ENCODE results near the gene CORIN.

CORIN gene

GRCh38 chr4:47612116-47613023 lies 225.5 kb downstream of the CORIN start:
- Histone ChIP-seq H3K9me3 (ENCODE audit: low read length) (no peaks in the 10 kb centered on the region), H3K27me3 (ENCODE audit: insufficient read depth, low read length) (no peaks in the 10 kb centered on the region), H3K4me1 (ENCODE audit: insufficient read depth, low read length) (no peaks in the 10 kb centered on the region), H3K4me3 (ENCODE audit: low read length) (no peak overlapping the region), H3K36me3 (ENCODE audit: insufficient read depth, low read length) (no peaks in the 10 kb centered on the region), H2AFZ (ENCODE audit: low read depth, low read length) (no peak overlapping the region)

DNA sequence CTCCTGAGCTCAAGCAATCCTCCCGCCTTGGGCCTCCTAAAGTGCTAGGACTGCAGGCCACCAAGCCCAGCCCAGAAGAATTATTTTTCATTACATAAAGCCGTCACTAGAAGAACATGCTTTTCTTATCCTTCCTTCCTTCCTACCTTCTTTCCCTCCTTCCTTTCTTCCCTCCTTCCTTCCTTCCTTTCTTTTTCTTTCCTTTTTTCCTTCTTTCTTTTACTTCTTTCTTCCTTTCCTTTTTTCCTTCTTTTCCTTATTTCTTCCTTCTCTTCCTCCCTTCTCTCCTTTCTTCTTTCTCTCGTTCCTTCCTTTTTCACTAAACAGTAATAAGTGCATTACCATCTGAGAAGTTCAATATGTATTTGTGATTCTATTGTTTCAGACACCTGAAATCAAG lies 231.4 kb downstream of the CORIN start:
- Histone ChIP-seq H3K9me3 (ENCODE audit: low read length) (no peaks in the 10 kb centered on the region), H3K4me3 (ENCODE audit: low read length) (no peak overlapping the region), H2AFZ (ENCODE audit: low read depth, low read length) (no peak overlapping the region), H3K27me3 (ENCODE audit: insufficient read depth, low read length) (no peaks in the 10 kb centered on the region), H3K36me3 (ENCODE audit: insufficient read depth, low read length) (no peaks in the 10 kb centered on the region), H3K4me1 (ENCODE audit: insufficient read depth, low read length) (no peaks in the 10 kb centered on the region)

DNA sequence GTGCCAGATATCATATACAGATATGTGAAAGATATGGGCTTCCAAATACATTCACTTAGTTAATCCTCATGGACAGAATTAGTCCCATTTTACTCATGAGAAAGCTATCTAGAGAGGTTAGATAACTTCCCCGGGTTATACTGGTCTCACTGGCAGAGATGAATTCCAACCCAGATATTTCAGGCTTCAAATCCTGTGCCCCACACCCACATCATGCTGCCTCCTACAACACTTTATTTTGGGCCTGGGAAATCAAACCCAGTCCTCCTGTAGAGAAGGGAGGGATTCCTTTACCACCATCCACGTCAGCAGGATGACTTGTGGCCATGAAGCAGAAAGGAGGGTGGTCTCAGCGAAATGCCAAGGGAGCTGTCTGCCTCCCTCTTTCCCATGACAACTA lies 239.0 kb downstream of the CORIN start:
- no peaks in the 10 kb centered on the region for H3K4me1 ChIP-seq (ENCODE audit: insufficient read depth, low read length)
- H3K4me3 ChIP-seq (ENCODE audit: low read length): no peak overlapping the region
- no peaks in the 10 kb centered on the region for H3K9me3 ChIP-seq (ENCODE audit: low read length)
- no peaks in the 10 kb centered on the region for H3K27me3 ChIP-seq (ENCODE audit: insufficient read depth, low read length)
- no peaks in the 10 kb centered on the region for H3K36me3 ChIP-seq (ENCODE audit: insufficient read depth, low read length)
- no peak overlapping the region for H2AFZ ChIP-seq (ENCODE audit: low read depth, low read length)

GRCh38 chr4:47598320-47598719 lies 239.5 kb downstream of the CORIN start:
- H3K4me3 ChIP-seq (ENCODE audit: low read length): no peak overlapping the region
- H3K27me3 ChIP-seq (ENCODE audit: insufficient read depth, low read length): no peaks in the 10 kb centered on the region
- no peaks in the 10 kb centered on the region for H3K9me3 ChIP-seq (ENCODE audit: low read length)
- no peaks in the 10 kb centered on the region for H3K36me3 ChIP-seq (ENCODE audit: insufficient read depth, low read length)
- no peak overlapping the region for H2AFZ ChIP-seq (ENCODE audit: low read depth, low read length)
- H3K4me1 ChIP-seq (ENCODE audit: insufficient read depth, low read length): no peaks in the 10 kb centered on the region

DNA sequence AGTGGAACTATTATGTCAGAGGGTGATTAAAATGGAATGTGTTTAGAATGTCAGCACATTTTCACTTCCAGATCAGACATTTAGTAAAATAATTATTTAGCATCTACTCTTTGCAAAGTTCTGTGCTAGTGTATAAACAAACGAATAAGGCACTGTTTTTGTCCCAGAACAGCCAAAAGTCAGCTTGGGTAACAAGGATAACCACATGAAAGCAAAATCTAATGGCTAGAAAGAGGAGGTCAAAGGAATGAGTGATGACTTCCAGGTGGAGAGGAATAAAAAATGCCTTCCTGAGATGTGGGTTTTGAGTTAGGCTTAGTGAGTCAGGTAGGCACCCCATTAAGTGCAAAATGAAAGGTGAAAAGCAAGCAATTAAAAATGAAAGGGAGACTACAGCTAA lies 240.2 kb downstream of the CORIN start:
- Histone ChIP-seq H3K4me1 (ENCODE audit: insufficient read depth, low read length) (no peaks in the 10 kb centered on the region), H3K9me3 (ENCODE audit: low read length) (no peaks in the 10 kb centered on the region), H3K36me3 (ENCODE audit: insufficient read depth, low read length) (no peaks in the 10 kb centered on the region), H2AFZ (ENCODE audit: low read depth, low read length) (no peak overlapping the region), H3K4me3 (ENCODE audit: low read length) (no peak overlapping the region), H3K27me3 (ENCODE audit: insufficient read depth, low read length) (no peaks in the 10 kb centered on the region)

GRCh38 chr4:47590325-47590724 lies 247.5 kb downstream of the CORIN start:
- Histone ChIP-seq H3K27me3 (ENCODE audit: insufficient read depth, low read length) (no peaks in the 10 kb centered on the region), H3K4me1 (ENCODE audit: insufficient read depth, low read length) (no peaks in the 10 kb centered on the region), H2AFZ (ENCODE audit: low read depth, low read length) (no peak overlapping the region), H3K4me3 (ENCODE audit: low read length) (no peak overlapping the region), H3K36me3 (ENCODE audit: insufficient read depth, low read length) (no peaks in the 10 kb centered on the region), H3K9me3 (ENCODE audit: low read length) (no peaks in the 10 kb centered on the region)

DNA sequence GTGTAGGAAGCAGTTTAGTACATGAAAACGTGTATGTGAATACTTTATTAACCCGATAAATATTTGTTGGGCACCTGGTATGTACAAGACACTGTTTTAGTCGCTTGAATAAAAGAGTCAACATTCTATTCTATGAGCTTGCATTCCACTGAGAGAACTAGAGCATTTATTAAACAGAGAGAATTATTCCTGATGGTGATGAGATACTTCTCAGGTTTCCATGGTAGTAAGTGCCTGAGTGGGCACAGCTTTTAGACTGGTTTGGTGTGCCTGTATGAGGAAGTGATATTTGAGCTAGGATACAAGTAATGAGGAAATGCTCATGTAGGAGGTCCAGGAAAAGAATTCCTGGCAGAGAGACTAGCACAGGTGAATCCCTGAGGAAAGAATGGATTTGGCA lies 258.6 kb downstream of the CORIN start:
- no peaks in the 10 kb centered on the region for H3K27me3 ChIP-seq (ENCODE audit: insufficient read depth, low read length)
- H3K4me1 ChIP-seq (ENCODE audit: insufficient read depth, low read length): peaks cover 8% of the 10 kb centered on the region
- no peaks in the 10 kb centered on the region for H3K9me3 ChIP-seq (ENCODE audit: low read length)
- no peak overlapping the region for H2AFZ ChIP-seq (ENCODE audit: low read depth, low read length)
- no peaks in the 10 kb centered on the region for H3K36me3 ChIP-seq (ENCODE audit: insufficient read depth, low read length)
- H3K4me3 ChIP-seq (ENCODE audit: low read length): no peak overlapping the region

- no peak overlapping the region for H2AFZ ChIP-seq (ENCODE audit: low read depth, low read length)
- H3K9me3 ChIP-seq (ENCODE audit: low read length): no peaks in the 10 kb centered on the region
- no peaks in the 10 kb centered on the region for H3K27me3 ChIP-seq (ENCODE audit: insufficient read depth, low read length)
- H3K36me3 ChIP-seq (ENCODE audit: insufficient read depth, low read length): no peaks in the 10 kb centered on the region
- H3K4me3 ChIP-seq (ENCODE audit: low read length): no peak overlapping the region
- H3K4me1 ChIP-seq (ENCODE audit: insufficient read depth, low read length): peaks cover 8% of the 10 kb centered on the region
Measured at GRCh38 chr4:47577779-47578553, 259.9 kb downstream of the CORIN start.

- no peak overlapping the region for H3K4me3 ChIP-seq (ENCODE audit: low read length)
- no peaks in the 10 kb centered on the region for H3K4me1 ChIP-seq (ENCODE audit: insufficient read depth, low read length)
- H3K27me3 ChIP-seq (ENCODE audit: insufficient read depth, low read length): no peaks in the 10 kb centered on the region
- H3K9me3 ChIP-seq (ENCODE audit: low read length): no peaks in the 10 kb centered on the region
- no peak overlapping the region for H2AFZ ChIP-seq (ENCODE audit: low read depth, low read length)
- no peaks in the 10 kb centered on the region for H3K36me3 ChIP-seq (ENCODE audit: insufficient read depth, low read length)
Measured at GRCh38 chr4:47572981-47573380, 264.9 kb downstream of the CORIN start.

DNA sequence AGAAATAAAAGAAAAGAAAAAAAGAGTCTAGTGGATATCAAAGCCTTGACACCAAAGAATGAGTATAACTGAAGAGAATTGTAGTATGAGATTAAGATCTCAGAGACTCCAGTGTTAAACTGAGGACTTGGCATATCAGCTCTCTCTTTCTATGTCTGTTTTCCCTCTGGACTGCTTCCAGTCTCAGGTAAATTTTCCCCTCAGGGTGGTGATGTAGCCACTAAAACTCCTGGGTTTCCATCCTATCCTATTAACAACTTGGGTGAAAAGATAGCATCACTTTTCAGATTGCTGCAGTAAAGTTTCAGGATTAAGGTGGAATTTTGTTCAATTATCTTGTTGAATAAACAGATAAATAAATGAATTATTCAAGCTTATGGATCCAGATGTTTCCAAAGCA lies 267.1 kb downstream of the CORIN start:
- no peaks in the 10 kb centered on the region for H3K4me1 ChIP-seq (ENCODE audit: insufficient read depth, low read length)
- no peaks in the 10 kb centered on the region for H3K9me3 ChIP-seq (ENCODE audit: low read length)
- no peaks in the 10 kb centered on the region for H3K36me3 ChIP-seq (ENCODE audit: insufficient read depth, low read length)
- no peak overlapping the region for H2AFZ ChIP-seq (ENCODE audit: low read depth, low read length)
- no peak overlapping the region for H3K4me3 ChIP-seq (ENCODE audit: low read length)
- H3K27me3 ChIP-seq (ENCODE audit: insufficient read depth, low read length): no peaks in the 10 kb centered on the region

DNA sequence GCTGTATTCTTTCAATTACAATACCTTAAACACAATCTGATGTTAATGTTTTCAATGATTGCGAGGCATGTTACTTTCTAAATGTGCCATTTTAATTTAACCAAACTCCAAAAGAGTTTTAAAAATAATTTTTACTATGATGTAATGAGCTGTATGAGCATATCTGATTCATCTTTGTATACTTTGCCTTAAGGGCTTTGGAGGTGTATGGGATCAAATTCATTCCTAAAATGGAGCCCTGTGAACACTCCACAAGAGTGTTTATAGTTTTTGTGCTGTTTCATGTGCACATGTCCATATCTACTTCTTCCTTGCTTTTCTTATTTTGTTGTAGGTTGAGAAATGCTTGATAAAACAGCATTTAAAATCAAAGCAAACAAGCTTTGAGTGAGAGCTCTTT lies 270.4 kb downstream of the CORIN start:
- H3K36me3 ChIP-seq (ENCODE audit: insufficient read depth, low read length): no peaks in the 10 kb centered on the region
- no peak overlapping the region for H3K4me3 ChIP-seq (ENCODE audit: low read length)
- no peak overlapping the region for H2AFZ ChIP-seq (ENCODE audit: low read depth, low read length)
- H3K9me3 ChIP-seq (ENCODE audit: low read length): no peaks in the 10 kb centered on the region
- H3K4me1 ChIP-seq (ENCODE audit: insufficient read depth, low read length): no peaks in the 10 kb centered on the region
- no peaks in the 10 kb centered on the region for H3K27me3 ChIP-seq (ENCODE audit: insufficient read depth, low read length)

DNA sequence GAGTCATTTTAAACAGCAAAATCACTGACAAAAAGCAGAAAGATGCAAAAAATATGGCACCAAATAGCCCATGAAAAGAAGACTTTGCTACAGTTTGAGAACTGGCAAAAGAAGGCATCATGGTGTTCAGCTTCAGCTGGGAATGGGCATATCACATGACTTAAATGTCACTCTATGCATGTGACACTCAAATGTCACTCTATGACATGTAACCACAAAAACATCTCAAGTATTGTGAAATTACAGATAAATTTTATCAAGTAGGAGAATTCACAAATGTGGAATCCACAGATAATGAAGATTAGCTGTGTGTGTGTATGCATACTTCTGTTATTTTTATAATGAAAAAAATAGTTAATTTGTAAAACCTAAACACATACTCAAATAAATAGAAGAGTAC lies 270.9 kb downstream of the CORIN start:
- no peaks in the 10 kb centered on the region for H3K36me3 ChIP-seq (ENCODE audit: insufficient read depth, low read length)
- no peak overlapping the region for H3K4me3 ChIP-seq (ENCODE audit: low read length)
- H3K9me3 ChIP-seq (ENCODE audit: low read length): no peaks in the 10 kb centered on the region
- H2AFZ ChIP-seq (ENCODE audit: low read depth, low read length): no peak overlapping the region
- H3K4me1 ChIP-seq (ENCODE audit: insufficient read depth, low read length): no peaks in the 10 kb centered on the region
- no peaks in the 10 kb centered on the region for H3K27me3 ChIP-seq (ENCODE audit: insufficient read depth, low read length)

- H3K4me1 ChIP-seq (ENCODE audit: insufficient read depth, low read length): no peaks in the 10 kb centered on the region
- no peak overlapping the region for H3K4me3 ChIP-seq (ENCODE audit: low read length)
- no peaks in the 10 kb centered on the region for H3K9me3 ChIP-seq (ENCODE audit: low read length)
- no peaks in the 10 kb centered on the region for H3K36me3 ChIP-seq (ENCODE audit: insufficient read depth, low read length)
- H3K27me3 ChIP-seq (ENCODE audit: insufficient read depth, low read length): no peaks in the 10 kb centered on the region
- H2AFZ ChIP-seq (ENCODE audit: low read depth, low read length): no peak overlapping the region
Measured at GRCh38 chr4:47566566-47566965, 271.3 kb downstream of the CORIN start.

All from neuron (in vitro differentiated cells).